Testis (tissue), 2 donors: ENCODE data around the gene PCSK4.

Source experiments
- CTCF ChIP-seq, 3 experiments: fragments of 450-650 bp in 2 of 3; fragments of 200-600 bp in 1 of 3; sonication (generic) in 1 of 3; IDR thresholded peaks; one replicate each; pipeline ENCODE4 v1.5.1; 2016 to 2019; ENCODE audit warnings: antibody characterized with exemption in 3 of 3, mild to moderate bottlenecking in 2 of 3, moderate library complexity in 1 of 3
- POLR2A ChIP-seq: fragments of 450-650 bp; IDR thresholded peaks from one replicate; pipeline ENCODE4 v1.6.1; 2017; ENCODE audit warnings: antibody characterized with exemption, mild to moderate bottlenecking, moderate library complexity

- no peak for TF ChIP-seq CTCF (IDR thresholded peaks at IDR 0.05)
- TF ChIP-seq POLR2A: no peak
Observed at GRCh38 chr19:1466461-1467214, 23.5 kb downstream of the PCSK4 start.
